Thoracic aorta endothelial cell (primary cell): ENCODE data around the gene MTA2. TPM values are rescaled to one million over a fixed set of nuclear protein-coding genes. Genes with fewer than 3 reads are reported as not detected.

Source experiments
- small RNA-seq: library from RNA; depleted of rRNA; stranded (forward); fragments of <200 nt; gene quantifications from one replicate; pipeline ENCODE3, GENCODE V24; 2012
- total RNA-seq: library from RNA; depleted of rRNA; stranded (reverse); fragments of >200 nt; gene quantifications from 2 replicates; pipeline ENCODE4 v1.2.3, GENCODE V29; 2012

MTA2 gene
- total RNA-seq, result 195 and 203 TPM in 2 replicates

DNA sequence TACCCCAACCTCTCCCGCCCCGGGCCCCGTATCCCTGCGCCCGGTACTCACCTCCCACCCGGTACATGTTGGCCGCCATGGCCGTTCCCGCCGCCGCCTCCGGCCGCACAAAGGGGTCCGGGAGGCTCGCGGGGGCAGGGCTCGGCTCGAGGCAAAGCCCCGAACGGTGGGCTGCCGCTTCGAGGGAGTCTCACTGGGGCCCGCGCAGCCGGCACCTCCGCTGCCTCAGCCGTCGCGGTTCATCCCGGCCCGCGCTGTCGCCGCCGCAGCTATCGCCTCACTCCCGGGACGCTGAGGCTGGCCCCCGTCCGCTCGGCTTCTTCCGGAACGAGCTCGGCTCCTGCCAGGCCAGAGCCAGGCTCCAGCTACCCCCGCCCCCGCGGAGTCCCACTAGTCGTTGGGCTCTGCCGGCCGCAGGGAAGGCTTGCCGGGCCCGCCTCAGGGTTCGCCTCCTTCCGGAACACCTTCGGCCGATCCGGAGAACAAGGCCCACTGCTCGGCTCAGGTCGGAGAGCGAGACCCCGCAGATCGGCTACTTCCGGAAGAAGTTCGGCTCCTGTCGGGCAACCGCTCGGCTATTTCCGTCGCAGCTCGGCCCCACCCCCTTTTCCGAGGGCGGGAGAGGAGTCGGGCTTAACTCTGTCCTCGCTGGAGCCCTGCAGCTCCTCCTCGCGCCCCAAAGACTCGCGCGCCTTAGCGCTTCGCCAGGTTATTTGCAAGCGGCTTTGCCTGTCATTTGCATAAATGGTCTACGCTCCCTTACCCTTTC is at the start of gene MTA2:
TSS of gene MTA2 (minus strand) at position 494 of the 769 bp plus-strand sequence. CDS start at position 79, 415 bp downstream.

GRCh38 chr11:62645946-62646824 is 44.5 kb upstream of the MTA2 start, which contains the start of gene GANAB:
Gene GANAB, minus strand, starts transcription at chr11:62646613. Its CDS starts 14 bp downstream, at chr11:62646599.

DNA sequence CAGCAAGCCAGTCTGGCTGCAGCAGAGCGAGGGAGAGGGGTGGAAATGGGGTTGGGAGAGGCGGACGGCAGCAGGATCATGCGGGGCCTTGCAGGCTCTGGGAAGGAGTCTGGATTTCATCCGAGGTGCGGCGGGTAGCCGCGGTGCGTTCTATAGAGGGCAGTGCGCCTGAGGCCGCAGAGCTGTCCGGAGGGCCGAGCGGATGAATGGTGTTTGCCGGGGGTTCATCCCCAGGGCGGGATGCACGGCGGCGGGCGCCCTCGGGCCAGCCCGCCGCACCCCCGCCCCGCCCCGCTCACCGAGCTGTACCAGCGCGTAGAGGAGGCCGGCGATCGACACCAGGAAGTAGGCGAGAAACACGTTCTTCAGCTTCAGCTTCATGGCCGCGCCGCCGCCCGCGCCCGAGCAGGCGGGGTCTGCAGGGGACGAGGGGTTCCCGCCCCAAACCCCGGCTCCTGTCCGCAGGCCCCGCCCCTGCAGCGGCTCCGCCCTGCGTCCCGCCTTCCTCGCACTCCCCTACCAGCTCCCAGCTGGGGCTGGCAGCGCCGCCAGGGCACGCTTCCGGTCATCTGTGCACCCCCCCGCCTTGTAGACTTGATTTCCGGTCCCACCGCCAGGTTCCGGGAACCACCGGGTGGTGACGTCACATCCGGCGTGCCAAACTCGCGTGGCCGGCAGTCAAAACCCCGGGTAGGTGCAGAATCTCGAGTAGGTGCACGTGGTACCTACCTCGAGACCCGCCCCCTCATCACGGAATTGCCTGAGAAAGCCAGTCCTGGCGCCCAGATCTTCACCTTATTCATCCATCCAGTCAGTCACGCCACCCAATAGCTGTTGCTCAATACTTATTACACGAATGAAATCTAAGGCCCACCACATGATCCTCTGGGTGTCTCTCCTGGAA is 20.2 kb upstream of the MTA2 start, which contains the start of gene B3GAT3:
TSS of gene B3GAT3 (minus strand) at position 420 of the 904 bp plus-strand sequence. CDS start at position 381, 39 bp downstream.

GRCh38 chr11:62612366-62613290 is 11.0 kb upstream of the MTA2 start, which contains the start of the genes EML3 and ROM1:
Gene EML3, minus strand, starts transcription at chr11:62612775. Its CDS starts 318 bp downstream, at chr11:62612457.
Gene ROM1, plus strand, starts transcription at chr11:62613257. Its CDS starts 25 bp downstream, at chr11:62613282.

DNA sequence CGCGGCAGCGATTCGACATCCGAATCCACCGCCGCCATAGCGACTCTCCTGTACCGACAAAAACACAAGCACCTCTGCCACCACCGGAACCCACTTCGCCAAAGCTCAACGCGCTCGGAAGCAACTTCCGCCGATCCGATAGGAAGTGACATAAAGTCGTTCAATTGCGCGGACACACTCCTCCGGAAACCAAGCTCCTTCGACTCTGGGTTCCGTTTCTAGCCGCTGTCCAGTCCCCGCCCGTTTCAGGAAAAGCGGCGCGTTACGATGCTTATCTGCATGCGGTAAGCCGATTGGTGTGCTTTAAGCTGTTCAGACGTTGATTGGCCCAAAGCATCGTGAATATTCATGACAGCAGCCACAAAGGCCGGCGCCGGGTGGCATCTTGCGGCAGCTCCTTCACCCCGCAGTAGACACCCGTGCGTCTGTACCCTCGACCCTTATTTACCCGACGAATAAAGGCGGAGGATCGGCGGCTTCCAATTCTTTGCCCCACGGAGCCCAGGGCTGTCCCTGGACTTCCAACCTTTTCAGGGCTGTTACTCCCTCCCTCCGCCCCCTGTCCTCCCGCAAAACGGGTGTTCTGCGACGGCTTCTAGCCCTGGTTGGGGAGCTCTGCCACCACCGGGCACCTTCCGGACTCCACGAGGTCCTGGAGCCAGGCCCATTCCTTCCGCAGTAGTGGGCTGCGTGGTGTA is 10.1 kb downstream of the MTA2 start, which contains the start of gene TUT1:
TSS of gene TUT1 (minus strand) at position 76 of the 698 bp plus-strand sequence. CDS start at position 38, 38 bp downstream.

GRCh38 chr11:62573592-62574362 is 27.9 kb downstream of the MTA2 start, which contains the start of gene EEF1G:
Gene EEF1G, minus strand, starts transcription at chr11:62573891. Its CDS starts 49 bp downstream, at chr11:62573842.

GRCh38 chr11:62546244-62546928 is 55.3 kb downstream of the MTA2 start, which contains the start of gene AHNAK:
Gene AHNAK, minus strand, starts transcription at chr11:62546806. Its CDS starts 10,708 bp downstream, at chr11:62536098.

Small RNA genes lying within 50 kb of the gene (small RNA-seq; reads per million reads assigned to genes)
- gene AP001458.1, result not detected
- not detected for gene EEF1G
- gene MIR6747, result not detected

Other genes with a start within 250 kb of the MTA2 start
- not detected in 2 replicates for gene SCGB1A1, start 182.8 kb downstream of the MTA2 start, total RNA-seq
- gene AHNAK, start 55.1 kb downstream of the MTA2 start, total RNA-seq, result 791 and 990 TPM in 2 replicates
- gene EEF1G, start 28.0 kb downstream of the MTA2 start, total RNA-seq, result 1,113 and 1,272 TPM in 2 replicates
- 8.5 and 12.6 TPM in 2 replicates for gene TUT1, start 10.3 kb downstream of the MTA2 start, total RNA-seq
- 28.2 and 35.3 TPM in 2 replicates for gene EML3, start 10.9 kb upstream of the MTA2 start, total RNA-seq
- 3.7 and 5.1 TPM in 2 replicates for gene ROM1, start 11.4 kb upstream of the MTA2 start, total RNA-seq
- gene B3GAT3, start 20.1 kb upstream of the MTA2 start, total RNA-seq, result 11.8 and 12.3 TPM in 2 replicates
- gene GANAB, start 44.7 kb upstream of the MTA2 start, total RNA-seq, result 219 and 230 TPM in 2 replicates
- 23.5 and 27.5 TPM in 2 replicates for gene INTS5, start 51.4 kb upstream of the MTA2 start, total RNA-seq
- 32.7 and 44.0 TPM in 2 replicates for gene C11orf98, start 63.3 kb upstream of the MTA2 start, total RNA-seq
- gene CSKMT, start 63.4 kb upstream of the MTA2 start, total RNA-seq, result 7.7 and 10.6 TPM in 2 replicates
- gene UQCC3, start 69.8 kb upstream of the MTA2 start, total RNA-seq, result 5.8 and 5.9 TPM in 2 replicates
- 4.8 and 6.0 TPM in 2 replicates for gene LBHD1, start 70.4 kb upstream of the MTA2 start, total RNA-seq
- 96.7 and 129 TPM in 2 replicates for gene UBXN1, start 77.2 kb upstream of the MTA2 start, total RNA-seq
- not detected in 2 replicates for gene LRRN4CL, start 87.7 kb upstream of the MTA2 start, total RNA-seq
- 16.5 and 16.8 TPM in 2 replicates for gene BSCL2, start 105.6 kb upstream of the MTA2 start, total RNA-seq
- gene GNG3, start 105.8 kb upstream of the MTA2 start, total RNA-seq, result not detected in 2 replicates
- 22.6 and 24.3 TPM in 2 replicates for gene HNRNPUL2, start 125.6 kb upstream of the MTA2 start, total RNA-seq
- 27.1 and 32.9 TPM in 2 replicates for gene TTC9C, start 126.6 kb upstream of the MTA2 start, total RNA-seq
- 7.2 and 8.0 TPM in 2 replicates for gene ZBTB3, start 152.3 kb upstream of the MTA2 start, total RNA-seq
- gene POLR2G, start 159.7 kb upstream of the MTA2 start, total RNA-seq, result 44.5 and 48.2 TPM in 2 replicates
- 16.2 and 19.7 TPM in 2 replicates for gene TAF6L, start 169.5 kb upstream of the MTA2 start, total RNA-seq
- 28.4 and 31.9 TPM in 2 replicates for gene TMEM179B, start 185.5 kb upstream of the MTA2 start, total RNA-seq
- 8.9 and 10.1 TPM in 2 replicates for gene TMEM223, start 190.1 kb upstream of the MTA2 start, total RNA-seq
- gene NXF1, start 203.6 kb upstream of the MTA2 start, total RNA-seq, result 47.5 and 52.9 TPM in 2 replicates
- gene STX5, start 230.2 kb upstream of the MTA2 start, total RNA-seq, result 28.1 TPM in 2 replicates
- gene TEX54, start 231.0 kb upstream of the MTA2 start, total RNA-seq, result not detected in 2 replicates
- gene WDR74, start 237.7 kb upstream of the MTA2 start, total RNA-seq, result 38.7 and 44.7 TPM in 2 replicates